IMR-90 (cell line): ENCODE results near the gene CHGA.

Experiments used
- BHLHE40 ChIP-seq: fragments of 150-350 bp; IDR thresholded peaks from 2 replicates; pipeline ENCODE4 v1.6.1; 2016; ENCODE audit warnings: mild to moderate bottlenecking, low read depth, low read length
- POLR2A ChIP-seq: IDR thresholded peaks from 2 replicates; pipeline ENCODE4 v1.6.1; 2012; ENCODE audit warnings: mild to moderate bottlenecking, low read depth, low read length
- TF ChIP-seq, protein P1 (sequence below): conservative IDR thresholded peaks from 2 replicates; pipeline ENCODE4 v1.5.1; 2012; ENCODE audit warnings: mild to moderate bottlenecking, low read depth, low read length, improper control_type of control experiment
- TF ChIP-seq, protein P2 (sequence below): fragments of 150-350 bp; IDR thresholded peaks from 2 replicates; pipeline ENCODE4 v1.6.1; 2017; ENCODE audit warnings: mild to moderate bottlenecking, antibody characterized with exemption, low read length, low read depth

DNA sequence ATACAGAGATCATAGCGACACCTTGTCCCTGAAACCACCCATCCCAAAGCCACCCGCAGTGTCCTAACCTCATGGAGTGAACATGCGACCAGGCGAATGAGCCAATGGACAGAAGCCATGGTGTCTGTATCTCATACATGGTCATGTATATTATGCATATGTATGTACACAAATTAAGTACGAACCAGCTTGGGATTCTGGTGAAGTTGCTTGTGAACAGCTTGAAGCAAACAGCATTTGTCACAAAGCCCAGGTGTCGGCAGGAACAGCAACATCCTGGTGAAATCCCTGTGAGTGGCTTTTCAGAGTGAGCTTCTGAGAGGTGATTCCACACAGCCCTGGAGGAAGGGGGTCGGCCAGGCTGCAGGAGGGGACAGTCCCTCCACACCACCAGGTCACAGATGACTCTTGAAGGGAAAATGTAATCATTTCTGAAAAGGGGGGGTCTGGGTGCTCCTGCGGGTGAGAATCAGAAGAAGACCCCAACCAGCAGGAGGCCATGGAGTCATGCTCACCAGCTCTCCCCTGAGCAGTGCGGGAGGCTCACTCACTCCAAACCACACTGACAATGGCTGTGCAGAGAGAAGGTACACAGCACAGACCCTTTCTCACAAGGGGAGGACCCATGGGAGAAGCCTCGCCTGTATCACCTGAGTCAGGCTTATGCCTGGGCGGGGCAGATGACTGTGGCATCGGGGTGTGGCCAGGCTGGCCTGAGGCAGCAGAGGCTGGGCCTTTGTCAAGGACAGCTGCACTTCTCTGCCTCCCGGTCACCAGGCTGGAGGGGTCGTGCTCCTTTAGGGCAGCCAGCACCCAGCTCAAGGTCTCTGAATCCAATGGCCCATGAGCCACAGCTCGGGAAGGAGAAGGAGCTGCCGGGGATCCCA lies 14.3 kb downstream of the CHGA start:
- TF ChIP-seq, protein P1, sequence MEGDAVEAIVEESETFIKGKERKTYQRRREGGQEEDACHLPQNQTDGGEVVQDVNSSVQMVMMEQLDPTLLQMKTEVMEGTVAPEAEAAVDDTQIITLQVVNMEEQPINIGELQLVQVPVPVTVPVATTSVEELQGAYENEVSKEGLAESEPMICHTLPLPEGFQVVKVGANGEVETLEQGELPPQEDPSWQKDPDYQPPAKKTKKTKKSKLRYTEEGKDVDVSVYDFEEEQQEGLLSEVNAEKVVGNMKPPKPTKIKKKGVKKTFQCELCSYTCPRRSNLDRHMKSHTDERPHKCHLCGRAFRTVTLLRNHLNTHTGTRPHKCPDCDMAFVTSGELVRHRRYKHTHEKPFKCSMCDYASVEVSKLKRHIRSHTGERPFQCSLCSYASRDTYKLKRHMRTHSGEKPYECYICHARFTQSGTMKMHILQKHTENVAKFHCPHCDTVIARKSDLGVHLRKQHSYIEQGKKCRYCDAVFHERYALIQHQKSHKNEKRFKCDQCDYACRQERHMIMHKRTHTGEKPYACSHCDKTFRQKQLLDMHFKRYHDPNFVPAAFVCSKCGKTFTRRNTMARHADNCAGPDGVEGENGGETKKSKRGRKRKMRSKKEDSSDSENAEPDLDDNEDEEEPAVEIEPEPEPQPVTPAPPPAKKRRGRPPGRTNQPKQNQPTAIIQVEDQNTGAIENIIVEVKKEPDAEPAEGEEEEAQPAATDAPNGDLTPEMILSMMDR: no peak
- TF ChIP-seq BHLHE40 (no peak), POLR2A (no peak)
- TF ChIP-seq, protein P2, sequence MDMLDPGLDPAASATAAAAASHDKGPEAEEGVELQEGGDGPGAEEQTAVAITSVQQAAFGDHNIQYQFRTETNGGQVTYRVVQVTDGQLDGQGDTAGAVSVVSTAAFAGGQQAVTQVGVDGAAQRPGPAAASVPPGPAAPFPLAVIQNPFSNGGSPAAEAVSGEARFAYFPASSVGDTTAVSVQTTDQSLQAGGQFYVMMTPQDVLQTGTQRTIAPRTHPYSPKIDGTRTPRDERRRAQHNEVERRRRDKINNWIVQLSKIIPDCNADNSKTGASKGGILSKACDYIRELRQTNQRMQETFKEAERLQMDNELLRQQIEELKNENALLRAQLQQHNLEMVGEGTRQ: no peak
